ENCODE data around the gene TMEM131L. TPM values are rescaled to one million over a fixed set of nuclear protein-coding genes. Genes with fewer than 3 reads are reported as not detected.
"Not testable (repeated sequence)": the region's sequence is repeated elsewhere in the genome, so short reads cannot be mapped to it uniquely, and the experiment has no call there.

TMEM131L gene
- polyA plus RNA-seq, 1 experiment, result 6.0 TPM

DNA sequence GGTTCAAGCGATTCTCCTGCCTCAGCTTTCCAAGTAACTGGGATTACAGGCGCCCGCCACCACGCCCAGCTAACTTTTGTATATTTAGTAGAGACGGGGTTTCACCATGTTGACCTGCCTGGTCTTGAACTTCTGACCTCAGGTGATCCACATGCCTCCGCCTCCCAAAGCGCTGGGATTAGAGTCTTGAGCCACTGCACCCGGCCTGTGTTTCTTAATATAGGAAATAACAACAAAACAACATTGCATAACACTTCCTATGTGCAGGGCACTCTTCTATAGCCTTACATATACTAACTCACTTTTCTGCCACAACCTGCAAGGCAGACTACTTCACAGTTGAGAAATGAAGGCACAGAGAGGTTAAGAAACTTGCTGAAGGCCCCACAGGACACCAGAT lies 12.8 kb upstream of the TMEM131L start:
- POLR2A ChIA-PET, result no interaction called here
- Histone ChIP-seq H3K27me3 (ENCODE audit: control insufficient read depth, insufficient read depth, low read length) (no peaks in the 10 kb centered on the region), H3K4me3 (ENCODE audit: low read depth, low read length) (no peak overlapping the region), H3K36me3 (ENCODE audit: control insufficient read depth, insufficient read depth, low read length) (no peaks in the 10 kb centered on the region)
- TF ChIP-seq, protein P1, sequence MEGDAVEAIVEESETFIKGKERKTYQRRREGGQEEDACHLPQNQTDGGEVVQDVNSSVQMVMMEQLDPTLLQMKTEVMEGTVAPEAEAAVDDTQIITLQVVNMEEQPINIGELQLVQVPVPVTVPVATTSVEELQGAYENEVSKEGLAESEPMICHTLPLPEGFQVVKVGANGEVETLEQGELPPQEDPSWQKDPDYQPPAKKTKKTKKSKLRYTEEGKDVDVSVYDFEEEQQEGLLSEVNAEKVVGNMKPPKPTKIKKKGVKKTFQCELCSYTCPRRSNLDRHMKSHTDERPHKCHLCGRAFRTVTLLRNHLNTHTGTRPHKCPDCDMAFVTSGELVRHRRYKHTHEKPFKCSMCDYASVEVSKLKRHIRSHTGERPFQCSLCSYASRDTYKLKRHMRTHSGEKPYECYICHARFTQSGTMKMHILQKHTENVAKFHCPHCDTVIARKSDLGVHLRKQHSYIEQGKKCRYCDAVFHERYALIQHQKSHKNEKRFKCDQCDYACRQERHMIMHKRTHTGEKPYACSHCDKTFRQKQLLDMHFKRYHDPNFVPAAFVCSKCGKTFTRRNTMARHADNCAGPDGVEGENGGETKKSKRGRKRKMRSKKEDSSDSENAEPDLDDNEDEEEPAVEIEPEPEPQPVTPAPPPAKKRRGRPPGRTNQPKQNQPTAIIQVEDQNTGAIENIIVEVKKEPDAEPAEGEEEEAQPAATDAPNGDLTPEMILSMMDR (IDR thresholded peaks at IDR 0.05; ENCODE audit: insufficient read depth, low read depth, low read length), result no peak
- DNase-seq (ENCODE audit: low read depth), result no peak
- CTCF ChIA-PET, result no interaction called here

DNA sequence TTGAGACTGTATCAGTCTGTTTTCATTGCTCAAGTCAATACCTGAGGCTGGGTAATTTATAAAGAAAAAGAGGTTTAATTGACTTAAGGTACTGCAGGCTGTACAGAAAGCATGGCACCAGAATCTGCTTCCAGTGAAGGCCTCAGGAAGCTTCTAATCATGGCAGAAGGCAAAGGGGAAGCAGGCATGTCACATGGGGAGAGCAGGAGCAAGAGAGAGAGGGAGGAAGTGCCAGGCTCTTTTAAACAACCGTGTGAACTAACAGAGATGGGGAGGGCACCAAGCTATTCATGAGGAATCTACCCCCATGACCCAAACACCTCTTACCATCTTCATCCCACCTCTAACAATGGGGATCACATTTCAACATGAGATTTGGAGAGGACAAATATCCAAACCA lies 7.2 kb upstream of the TMEM131L start:
- H3K36me3 ChIP-seq (ENCODE audit: control insufficient read depth, insufficient read depth, low read length), result no peaks in the 10 kb centered on the region
- ChIA-PET CTCF (interaction anchor here (1.4 kb wide), 1 partner anchor 42 kb away, joined by 3 read pairs; no protein-coding TSS in a partner anchor), POLR2A (no interaction called here)
- TF ChIP-seq, protein P1 (IDR thresholded peaks at IDR 0.05; ENCODE audit: insufficient read depth, low read depth, low read length), result no peak
- DNase-seq (ENCODE audit: low read depth), result no peak
- no peak overlapping the region for H3K4me3 ChIP-seq (ENCODE audit: low read depth, low read length)
- no peaks in the 10 kb centered on the region for H3K27me3 ChIP-seq (ENCODE audit: control insufficient read depth, insufficient read depth, low read length)

DNA sequence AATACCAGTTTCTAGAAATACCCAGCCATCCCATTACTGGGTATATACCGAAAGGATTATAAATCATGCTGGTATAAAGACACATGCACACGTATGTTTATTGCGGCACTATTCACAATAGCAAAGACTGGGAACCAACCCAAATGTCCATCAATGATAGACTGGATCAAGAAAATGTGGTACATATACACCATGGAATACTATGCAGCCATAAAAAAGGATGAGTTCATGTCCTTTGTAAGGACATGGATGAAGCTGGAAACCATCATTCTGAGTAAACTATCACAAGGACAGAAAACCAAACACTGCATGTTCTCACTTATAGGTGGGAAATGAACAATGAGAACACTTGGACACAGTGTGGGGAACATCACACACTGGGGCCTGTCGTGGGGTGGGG lies 4.6 kb upstream of the TMEM131L start:
- DNase-seq (ENCODE audit: low read depth); POLR2A ChIA-PET; CTCF ChIA-PET; H3K36me3 ChIP-seq (ENCODE audit: control insufficient read depth, insufficient read depth, low read length); H3K4me3 ChIP-seq (ENCODE audit: low read depth, low read length); H3K27me3 ChIP-seq (ENCODE audit: control insufficient read depth, insufficient read depth, low read length): not testable (repeated sequence)

DNA sequence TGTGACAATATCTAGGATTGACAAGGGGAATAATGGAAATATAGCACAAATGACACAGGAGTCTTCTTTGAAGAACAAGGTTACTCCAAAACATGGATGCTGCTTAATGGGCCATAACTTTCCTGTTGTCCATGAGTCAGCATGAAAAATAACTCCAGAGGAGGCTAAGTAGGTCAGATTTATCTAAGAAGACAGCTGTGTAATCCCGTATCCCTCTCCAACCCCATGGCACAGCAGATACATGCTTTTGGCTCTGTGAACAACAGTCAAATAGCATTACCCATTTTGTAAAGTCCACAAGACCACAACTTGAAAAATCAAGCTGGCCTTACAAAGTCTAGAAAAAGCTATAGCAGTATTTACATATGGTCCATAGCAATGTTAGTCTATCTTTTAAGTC lies 2.1 kb upstream of the TMEM131L start:
- DNase-seq (ENCODE audit: low read depth), result no peak
- CTCF ChIA-PET, result no interaction called here
- Histone ChIP-seq H3K4me3 (ENCODE audit: low read depth, low read length) (no peak overlapping the region), H3K36me3 (ENCODE audit: control insufficient read depth, insufficient read depth, low read length) (no peaks in the 10 kb centered on the region), H3K27me3 (ENCODE audit: control insufficient read depth, insufficient read depth, low read length) (no peaks in the 10 kb centered on the region)
- POLR2A ChIA-PET, result no interaction called here
- TF ChIP-seq, protein P1 (IDR thresholded peaks at IDR 0.05; ENCODE audit: insufficient read depth, low read depth, low read length), result no peak

DNA sequence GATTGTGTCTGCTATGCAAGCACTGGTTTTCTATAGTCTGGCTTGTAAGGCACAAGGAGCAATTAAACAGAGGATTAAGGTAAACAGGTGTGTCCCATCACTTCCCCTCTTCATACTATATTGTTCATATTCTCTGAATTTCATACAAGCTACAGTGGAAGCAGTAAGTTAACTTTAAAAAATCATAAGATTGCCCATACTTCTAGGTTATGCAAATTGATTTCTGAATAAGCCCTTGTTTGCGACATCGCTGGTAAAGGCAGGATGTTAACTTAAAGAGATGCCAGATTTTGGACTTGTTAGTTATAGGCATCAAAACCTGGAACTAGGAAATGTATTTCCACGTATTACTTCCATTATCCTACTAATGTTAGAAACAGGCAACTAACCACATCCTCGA lies 1.0 kb upstream of the TMEM131L start:
- TF ChIP-seq, protein P1 (IDR thresholded peaks at IDR 0.05; ENCODE audit: insufficient read depth, low read depth, low read length), result no peak
- H3K27me3 ChIP-seq (ENCODE audit: control insufficient read depth, insufficient read depth, low read length), result no peaks in the 10 kb centered on the region
- ChIA-PET POLR2A (no interaction called here), CTCF (interaction anchor here (0.6 to 2.9 kb wide), 4 partner anchors 33 to 255 kb away, joined by 3 to 16 read pairs (median 4); partner anchors contain the start of gene MND1)
- no peak for DNase-seq (ENCODE audit: low read depth)
- no peak overlapping the region for H3K4me3 ChIP-seq (ENCODE audit: low read depth, low read length)
- no peaks in the 10 kb centered on the region for H3K36me3 ChIP-seq (ENCODE audit: control insufficient read depth, insufficient read depth, low read length)

DNA sequence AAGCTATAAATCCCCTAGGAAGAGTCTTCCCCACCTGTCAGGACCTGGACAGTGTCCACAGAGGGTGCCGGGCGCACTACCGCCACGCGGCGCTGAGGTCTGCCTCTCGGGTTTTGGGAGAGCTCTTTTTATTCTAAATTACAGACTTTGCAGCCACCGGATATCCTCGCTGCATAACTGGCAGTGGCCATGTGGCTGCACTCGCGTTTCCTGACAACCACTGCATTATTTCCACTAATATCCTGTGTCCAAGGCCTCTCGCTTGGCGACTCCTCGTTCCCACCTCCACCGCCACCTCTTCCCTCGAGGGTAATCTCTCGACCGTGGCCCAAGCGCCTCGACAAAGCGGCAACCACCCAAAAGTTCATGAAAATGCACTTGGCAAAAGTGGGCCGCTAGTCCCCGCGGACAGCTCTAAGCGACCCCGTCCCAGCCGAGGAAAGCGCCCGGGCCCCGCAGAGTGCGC lies 512 bp upstream of the TMEM131L start:
- Histone ChIP-seq H3K36me3 (ENCODE audit: control insufficient read depth, insufficient read depth, low read length) (no peaks in the 10 kb centered on the region), H3K27me3 (ENCODE audit: control insufficient read depth, insufficient read depth, low read length) (no peaks in the 10 kb centered on the region), H3K4me3 (ENCODE audit: low read depth, low read length) (peak overlapping the region; percentile 91)
- ChIA-PET POLR2A (no interaction called here), CTCF (interaction anchor here (0.5 to 2.9 kb wide), 9 partner anchors 13 to 370 kb away, joined by 3 to 16 read pairs (median 3); partner anchors contain the start of gene MND1)
- TF ChIP-seq, protein P1 (IDR thresholded peaks at IDR 0.05; ENCODE audit: insufficient read depth, low read depth, low read length), result peak; percentile 37
- DNase-seq (ENCODE audit: low read depth), result no peak
